Mesenchymal stem cell (in vitro differentiated cells and primary cell): Measurements from ENCODE around the gene KLC1.

Experiments
- DNase-seq: peaks from one replicate; pipeline ENCODE4 v3.0.0-alpha.2; 2013
- H2AFZ ChIP-seq: one replicate; pipeline ENCODE4 v1.6.1; 2013; ENCODE audit warnings: low read depth, mild to moderate bottlenecking, control low read depth, inconsistent platforms, low read length, moderate library complexity
- H2AK5ac ChIP-seq: 2 replicates; pipeline ENCODE4 v1.6.1; 2013; ENCODE audit warnings: low read length, moderate library complexity, mild to moderate bottlenecking, inconsistent platforms; ENCODE audit not compliant: severe bottlenecking
- H2BK120ac ChIP-seq: one replicate; pipeline ENCODE4 v1.6.1; 2013; ENCODE audit warnings: low read depth, mild to moderate bottlenecking, inconsistent platforms, low read length, moderate library complexity
- H2BK12ac ChIP-seq, 2 experiments: one replicate each; pipeline ENCODE4 v1.6.1; 2013; ENCODE audit warnings: inconsistent platforms in 2 of 2, low read length in 2 of 2, mild to moderate bottlenecking in 2 of 2, moderate library complexity in 2 of 2, control low read depth in 1 of 2
- H2BK15ac ChIP-seq: one replicate; pipeline ENCODE4 v1.6.1; 2013; ENCODE audit warnings: mild to moderate bottlenecking, low read depth, inconsistent platforms; ENCODE audit not compliant: poor library complexity, severe bottlenecking
- H2BK5ac ChIP-seq: 2 replicates; pipeline ENCODE4 v1.6.1; 2013; ENCODE audit warnings: low read depth, mild to moderate bottlenecking, low read length, control low read depth, inconsistent platforms; ENCODE audit not compliant: poor library complexity, severe bottlenecking
- H3K14ac ChIP-seq, 2 experiments: one replicate each; pipeline ENCODE4 v1.6.1; 2013; ENCODE audit warnings: inconsistent platforms in 2 of 2, low read length in 2 of 2, control low read depth in 1 of 2, mild to moderate bottlenecking in 1 of 2, moderate library complexity in 1 of 2
- H3K18ac ChIP-seq, 2 experiments: one replicate each; pipeline ENCODE4 v1.6.1; 2013; ENCODE audit warnings: inconsistent platforms in 2 of 2, low read length in 2 of 2, control low read depth in 1 of 2, low read depth in 1 of 2, mild to moderate bottlenecking in 1 of 2
- H3K23ac ChIP-seq, 2 experiments: one replicate each; pipeline ENCODE4 v1.6.1; 2013; ENCODE audit warnings: inconsistent platforms in 2 of 2, low read length in 2 of 2, mild to moderate bottlenecking in 2 of 2, moderate library complexity in 2 of 2, control low read depth in 1 of 2
- H3K27ac ChIP-seq: 2 replicates; pipeline ENCODE4 v1.5.1; 2013; ENCODE audit warnings: mild to moderate bottlenecking, moderate library complexity, low read length, control low read depth, inconsistent platforms; ENCODE audit not compliant: poor library complexity, severe bottlenecking
- H3K27me3 ChIP-seq, 2 experiments: 2 replicates each; pipeline versions ENCODE4 v1.6.1 to v1.7.0; 2013; ENCODE audit warnings: low read length in 2 of 2, mild to moderate bottlenecking in 2 of 2, moderate library complexity in 2 of 2, control low read depth in 1 of 2, inconsistent platforms in 1 of 2; ENCODE audit not compliant: control insufficient read depth in 1 of 2, insufficient read depth in 1 of 2
- H3K36me3 ChIP-seq, 2 experiments: 2 replicates each; pipeline versions ENCODE4 v1.6.1 to v1.7.0; 2013; ENCODE audit warnings: low read length in 2 of 2, control low read depth in 1 of 2, inconsistent platforms in 1 of 2, low read depth in 1 of 2, mild to moderate bottlenecking in 1 of 2; ENCODE audit not compliant: insufficient read depth in 2 of 2, control insufficient read depth in 1 of 2
- H3K4ac ChIP-seq, 2 experiments: one replicate each; pipeline ENCODE4 v1.6.1; 2013; ENCODE audit warnings: inconsistent platforms in 2 of 2, low read length in 2 of 2, mild to moderate bottlenecking in 2 of 2, moderate library complexity in 2 of 2, control low read depth in 1 of 2, low read depth in 1 of 2
- H3K4me1 ChIP-seq: 2 replicates; pipeline ENCODE4 v1.6.1; 2013; ENCODE audit warnings: low read depth, low read length, control low read depth; ENCODE audit not compliant: control insufficient read depth, insufficient read depth
- H3K4me2 ChIP-seq: 2 replicates; pipeline ENCODE4 v1.6.1; 2013; ENCODE audit warnings: low read length, mild to moderate bottlenecking, inconsistent platforms; ENCODE audit not compliant: poor library complexity, severe bottlenecking
- H3K4me3 ChIP-seq, 2 experiments: 2 replicates each; pipeline versions ENCODE4 v1.5.1 to v1.7.0; 2013; ENCODE audit warnings: low read length in 2 of 2, mild to moderate bottlenecking in 2 of 2, control low read depth in 1 of 2, low read depth in 1 of 2; ENCODE audit not compliant: insufficient read depth in 1 of 2
- H3K79me1 ChIP-seq: replicated peaks from 2 replicates; pipeline ENCODE4 v1.6.1; 2013; ENCODE audit warnings: mild to moderate bottlenecking, control low read depth, low read length, inconsistent platforms; ENCODE audit not compliant: poor library complexity, severe bottlenecking
- H3K9ac ChIP-seq: 2 replicates; pipeline ENCODE4 v1.7.0; 2013; ENCODE audit warnings: mild to moderate bottlenecking, low read length, moderate library complexity
- H3K9me3 ChIP-seq: 2 replicates; pipeline ENCODE4 v1.7.0; 2013; ENCODE audit warnings: mild to moderate bottlenecking, low read length; ENCODE audit not compliant: control insufficient read depth
- H4K8ac ChIP-seq: one replicate; pipeline ENCODE4 v1.6.1; 2013; ENCODE audit warnings: inconsistent platforms, mild to moderate bottlenecking, low read length, moderate library complexity
- H4K91ac ChIP-seq: one replicate; pipeline ENCODE4 v1.6.1; 2013; ENCODE audit warnings: mild to moderate bottlenecking, low read length, inconsistent platforms
- WGBS: methylation state at CpG from one replicate; pipeline ENCODE4 v1.1.7; 2013; ENCODE audit warnings: mixed read lengths; 5-methylcytosine and 5-hydroxymethylcytosine counted together

Gene KLC1

GRCh38 chr14:103725739-103726395 lies 96.9 kb downstream of the KLC1 start:
- Histone ChIP-seq H2BK5ac (no peak overlapping the region), H4K91ac (no peak overlapping the region), H3K79me1 (peaks cover 67% of the 10 kb centered on the region), H3K36me3 (peaks cover 41 to 69% of the 10 kb centered on the region in 2 experiments), H3K9ac (no peak overlapping the region), H3K4me1 (peaks cover 32% of the 10 kb centered on the region), H3K9me3 (no peaks in the 10 kb centered on the region), H3K4me2 (no peak overlapping the region), H3K14ac (no peak overlapping the region), H2BK12ac (no peak overlapping the region), H3K4ac (no peak overlapping the region), H2AFZ (no peak overlapping the region), H2BK120ac (no peak overlapping the region), H3K23ac (no peak overlapping the region), H3K27me3 (no peaks in the 10 kb centered on the region), H2AK5ac (no peak overlapping the region), H4K8ac (no peak overlapping the region), H3K18ac (no peak overlapping the region), H3K27ac (no peak overlapping the region), H3K4me3 (no peak overlapping the region), H2BK15ac (no peak overlapping the region)
- 97% methylated on average over 16 of the region's 16 CpGs for WGBS
- no peak for DNase-seq

DNA sequence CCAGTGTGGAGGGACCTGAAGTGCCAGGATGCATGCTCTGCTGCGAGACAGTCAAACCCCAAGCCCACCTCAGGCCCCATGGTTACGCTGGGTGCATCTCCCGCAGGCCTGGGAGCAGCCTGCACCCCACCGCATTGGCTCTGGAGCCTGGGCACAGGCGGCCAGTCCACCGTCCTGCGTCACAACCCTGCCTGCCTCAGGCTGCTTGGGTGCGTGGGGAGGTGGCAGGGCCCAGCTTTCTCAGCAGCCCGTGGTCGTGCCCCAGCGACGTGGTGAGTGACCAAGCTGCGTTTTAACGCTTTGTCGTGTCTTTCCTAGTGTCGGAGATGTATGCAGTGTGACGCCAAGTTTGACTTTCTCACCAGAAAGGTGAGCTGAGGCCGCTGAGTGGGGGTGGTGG lies 97.5 kb downstream of the KLC1 start:
- Histone ChIP-seq H3K27ac (no peak overlapping the region), H3K27me3 (no peaks in the 10 kb centered on the region), H2BK15ac (no peak overlapping the region), H3K4ac (no peak overlapping the region), H2BK12ac (no peak overlapping the region), H3K36me3 (peaks cover 42 to 70% of the 10 kb centered on the region in 2 experiments), H4K8ac (no peak overlapping the region), H3K9ac (no peak overlapping the region), H3K79me1 (peaks cover 62% of the 10 kb centered on the region), H3K9me3 (no peaks in the 10 kb centered on the region), H3K18ac (no peak overlapping the region), H4K91ac (no peak overlapping the region), H2BK5ac (no peak overlapping the region), H2AK5ac (no peak overlapping the region), H2BK120ac (no peak overlapping the region), H3K4me3 (no peak overlapping the region), H2AFZ (no peak overlapping the region), H3K14ac (no peak overlapping the region), H3K4me1 (peaks cover 26% of the 10 kb centered on the region), H3K23ac (no peak overlapping the region), H3K4me2 (no peak overlapping the region)
- no peak for DNase-seq
- WGBS, result 99% methylated on average over 18 of the region's 18 CpGs

DNA sequence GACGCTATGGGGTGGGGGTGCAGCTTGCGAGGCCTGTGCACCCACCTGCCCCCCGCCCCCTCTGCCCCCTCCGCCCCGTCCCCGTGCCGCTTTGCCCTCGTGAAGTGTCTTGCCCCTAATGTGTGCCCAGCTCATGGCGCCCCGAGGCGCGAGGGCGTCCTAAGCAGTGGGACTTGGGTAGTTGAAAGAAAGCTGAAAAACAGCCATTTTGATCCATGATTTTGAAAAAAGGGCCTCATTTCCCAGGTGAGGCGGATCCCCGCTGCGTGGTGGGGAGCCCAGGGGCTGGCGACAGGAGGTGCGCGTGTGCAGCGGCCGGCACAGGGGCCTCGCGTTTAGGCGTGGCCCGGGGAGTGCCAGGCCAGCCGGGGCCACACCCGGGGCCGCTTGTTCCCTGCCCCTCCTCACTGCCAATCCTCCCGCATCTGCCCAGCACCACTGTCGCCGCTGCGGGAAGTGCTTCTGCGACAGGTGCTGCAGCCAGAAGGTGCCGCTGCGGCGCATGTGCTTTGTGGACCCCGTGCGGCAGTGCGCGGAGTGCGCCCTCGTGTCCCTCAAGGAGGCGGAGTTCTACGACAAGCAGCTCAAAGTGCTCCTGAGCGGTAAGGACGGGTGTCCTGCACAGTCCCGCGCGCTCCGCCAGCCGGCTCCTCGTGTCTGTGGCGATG lies 98.4 kb downstream of the KLC1 start:
- Histone ChIP-seq H3K36me3 (peaks cover 52 to 80% of the 10 kb centered on the region in 2 experiments), H3K4me1 (peaks cover 20% of the 10 kb centered on the region), H3K18ac (no peak overlapping the region), H4K91ac (no peak overlapping the region), H2BK12ac (no peak overlapping the region), H4K8ac (no peak overlapping the region), H3K9me3 (no peaks in the 10 kb centered on the region), H3K79me1 (peaks cover 68% of the 10 kb centered on the region), H3K14ac (no peak overlapping the region), H3K27ac (no peak overlapping the region), H2AK5ac (no peak overlapping the region), H3K4ac (no peak overlapping the region), H2BK5ac (no peak overlapping the region), H3K4me2 (no peak overlapping the region), H3K27me3 (no peaks in the 10 kb centered on the region), H3K9ac (no peak overlapping the region), H2BK120ac (no peak overlapping the region), H3K4me3 (no peak overlapping the region), H2BK15ac (no peak overlapping the region), H2AFZ (no peak overlapping the region), H3K23ac (no peak overlapping the region)
- WGBS, result 87% methylated on average over 53 of the region's 53 CpGs
- no peak for DNase-seq

- WGBS, result 98% methylated on average over 13 of the region's 19 CpGs
- no peak overlapping the region for H2BK15ac ChIP-seq
- no peak for DNase-seq
These were observed 99.1 kb downstream of the KLC1 start for GRCh38 chr14:103728141-103728540.

More at GRCh38 chr14:103728141-103728540, 99.1 kb downstream of the KLC1 start:
- Histone ChIP-seq H4K91ac (no peak overlapping the region), H3K27me3 (no peaks in the 10 kb centered on the region), H2BK12ac (no peak overlapping the region), H3K27ac (no peak overlapping the region), H3K18ac (no peak overlapping the region), H3K79me1 (peaks cover 65% of the 10 kb centered on the region), H2BK5ac (no peak overlapping the region), H2AFZ (no peak overlapping the region), H3K23ac (no peak overlapping the region), H3K36me3 (peaks cover 59 to 85% of the 10 kb centered on the region in 2 experiments), H2AK5ac (no peak overlapping the region), H3K9me3 (no peaks in the 10 kb centered on the region), H3K4me3 (no peak overlapping the region), H3K14ac (no peak overlapping the region), H3K4me2 (no peak overlapping the region), H3K4me1 (peaks cover 16% of the 10 kb centered on the region), H2BK120ac (no peak overlapping the region), H3K9ac (no peak overlapping the region), H4K8ac (no peak overlapping the region), H3K4ac (no peak overlapping the region)
